Fibroblast of lung (primary cell): Measurements from ENCODE around the gene CORT.

ENCODE experiments used
- EZH2 ChIP-seq: IDR thresholded peaks from 2 replicates; pipeline ENCODE4 v1.5.1; 2012; ENCODE audit warnings: low read length, control low read depth, mild to moderate bottlenecking; ENCODE audit errors: missing control alignments
- TF ChIP-seq, protein P1 (sequence below), 2 donors: IDR thresholded peaks in 1 of 2; conservative IDR thresholded peaks in 1 of 2; 1 replicate in 1 of 2; 2 replicates in 1 of 2; pipeline ENCODE4 v1.5.1; 2011 to 2012; ENCODE audit warnings: low read length in 2 of 2, control low read depth in 1 of 2, inconsistent platforms in 1 of 2, low read depth in 1 of 2, mild to moderate bottlenecking in 1 of 2

GRCh38 chr1:10479296-10479695, 29.5 kb downstream of the CORT start:
- TF ChIP-seq, protein P1, sequence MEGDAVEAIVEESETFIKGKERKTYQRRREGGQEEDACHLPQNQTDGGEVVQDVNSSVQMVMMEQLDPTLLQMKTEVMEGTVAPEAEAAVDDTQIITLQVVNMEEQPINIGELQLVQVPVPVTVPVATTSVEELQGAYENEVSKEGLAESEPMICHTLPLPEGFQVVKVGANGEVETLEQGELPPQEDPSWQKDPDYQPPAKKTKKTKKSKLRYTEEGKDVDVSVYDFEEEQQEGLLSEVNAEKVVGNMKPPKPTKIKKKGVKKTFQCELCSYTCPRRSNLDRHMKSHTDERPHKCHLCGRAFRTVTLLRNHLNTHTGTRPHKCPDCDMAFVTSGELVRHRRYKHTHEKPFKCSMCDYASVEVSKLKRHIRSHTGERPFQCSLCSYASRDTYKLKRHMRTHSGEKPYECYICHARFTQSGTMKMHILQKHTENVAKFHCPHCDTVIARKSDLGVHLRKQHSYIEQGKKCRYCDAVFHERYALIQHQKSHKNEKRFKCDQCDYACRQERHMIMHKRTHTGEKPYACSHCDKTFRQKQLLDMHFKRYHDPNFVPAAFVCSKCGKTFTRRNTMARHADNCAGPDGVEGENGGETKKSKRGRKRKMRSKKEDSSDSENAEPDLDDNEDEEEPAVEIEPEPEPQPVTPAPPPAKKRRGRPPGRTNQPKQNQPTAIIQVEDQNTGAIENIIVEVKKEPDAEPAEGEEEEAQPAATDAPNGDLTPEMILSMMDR (conservative IDR thresholded peaks at IDR 0.05 in 1 of 2, IDR thresholded peaks at IDR 0.05 in 1 of 2; ENCODE audit: low read depth in 1 of 2, low read length in 2 of 2): no peak
- TF ChIP-seq EZH2: no peak
